PC-3 (cell line): ENCODE data around the gene ZGRF1. TPM values are rescaled to one million over a fixed set of nuclear protein-coding genes. Genes with fewer than 3 reads are reported as not detected.

Experiments
- ATAC-seq: fragments of 200-7000 bp; cut with Tn5 transposase; 2 replicates; pipeline ENCODE4 v1.9.1; 2020; ENCODE audit warnings: mild to moderate bottlenecking, moderate library complexity
- BruUV-seq: library from RNA; stranded (reverse); fragments of 400-500 nt; replicated peaks from 2 replicates; lab custom pipeline; 2021; lab: Mats Ljungman, UMichigan
- CTCF ChIA-PET: fragments of 300-600 bp; sonication (Branson Sonifier 250); formaldehyde crosslinking; loops from one replicate; lab custom pipeline; 2022; ENCODE audit warnings: antibody characterized with exemption; lab: Charles Lee
- POLR2A ChIA-PET: fragments of 300-600 bp; sonication (Branson Sonifier 250); formaldehyde crosslinking; loops from one replicate; lab custom pipeline; 2022; ENCODE audit warnings: antibody characterized with exemption; ENCODE audit not compliant: unreplicated experiment; lab: Charles Lee
- DNase-seq: peaks from one replicate; pipeline ENCODE4 v3.0.0-alpha.2; 2015
- H2AFZ ChIP-seq: fragments of 300-600 bp; sonication (generic); 2 replicates; pipeline ENCODE4 v1.6.0; 2016; ENCODE audit warnings: antibody characterized with exemption, low read length
- H3F3A ChIP-seq: fragments of 300-600 bp; sonication (generic); one replicate; pipeline ENCODE4 v1.6.0; 2017; ENCODE audit warnings: antibody characterized with exemption, low read length, control low read depth, mild to moderate bottlenecking; ENCODE audit not compliant: unreplicated experiment
- H3K27ac ChIP-seq: fragments of 300-600 bp; sonication (generic); 2 replicates; pipeline ENCODE4 v1.5.1; 2016; ENCODE audit warnings: mild to moderate bottlenecking, low read length
- H3K27me3 ChIP-seq: fragments of 300-600 bp; sonication (generic); 2 replicates; pipeline ENCODE4 v1.6.1; 2016; ENCODE audit warnings: low read length, mixed read lengths
- H3K36me3 ChIP-seq: fragments of 300-600 bp; sonication (generic); 2 replicates; pipeline ENCODE4 v1.6.1; 2016; ENCODE audit warnings: low read depth, mixed run types, low read length, mixed read lengths
- H3K4me1 ChIP-seq: fragments of 300-600 bp; sonication (generic); 2 replicates; pipeline ENCODE4 v1.5.1; 2016; ENCODE audit warnings: low read length; ENCODE audit not compliant: insufficient read depth
- H3K4me2 ChIP-seq: fragments of 300-600 bp; sonication (generic); 2 replicates; pipeline ENCODE4 v1.6.0; 2016; ENCODE audit warnings: low read length
- H3K4me3 ChIP-seq: fragments of 300-600 bp; sonication (generic); 2 replicates; pipeline ENCODE4 v1.5.1; 2016; ENCODE audit warnings: mild to moderate bottlenecking, low read length, mixed read lengths
- H3K79me2 ChIP-seq: fragments of 300-600 bp; sonication (generic); 2 replicates; pipeline ENCODE4 v1.6.1; 2017; ENCODE audit warnings: low read length, mixed read lengths
- H3K9ac ChIP-seq: fragments of 300-600 bp; sonication (generic); 2 replicates; pipeline ENCODE4 v1.6.0; 2016; ENCODE audit warnings: mild to moderate bottlenecking, low read length
- H3K9me2 ChIP-seq: fragments of 300-600 bp; sonication (generic); replicated peaks from 2 replicates; pipeline ENCODE4 v1.6.1; 2016; ENCODE audit warnings: mixed run types, low read length, mixed read lengths
- H3K9me3 ChIP-seq: fragments of 300-600 bp; sonication (generic); 2 replicates; pipeline ENCODE4 v1.6.1; 2016; ENCODE audit warnings: low read length, mixed read lengths
- H4K20me1 ChIP-seq: fragments of 300-600 bp; sonication (generic); 2 replicates; pipeline ENCODE4 v1.6.1; 2016; ENCODE audit warnings: low read length, mixed read lengths
- EZH2 ChIP-seq: fragments of 300-600 bp; sonication (generic); IDR thresholded peaks from one replicate; pipeline ENCODE4 v1.6.1; 2017; ENCODE audit warnings: antibody characterized with exemption, mild to moderate bottlenecking, low read length; ENCODE audit not compliant: unreplicated experiment
- EZH2phosphoT487 ChIP-seq: fragments of 300-600 bp; sonication (generic); IDR thresholded peaks from 2 replicates; pipeline ENCODE4 v1.6.1; 2018; ENCODE audit warnings: mild to moderate bottlenecking, antibody characterized with exemption, low read length, borderline replicate concordance
- intact Hi-C: fragments of 100-400 bp; cut with micrococcal nuclease; formaldehyde crosslinking; loops from 2 replicates; pipeline ENCODE4 v1.9.0; 2023
- total RNA-seq: library from RNA; depleted of rRNA; stranded (reverse); fragments of >200 nt; gene quantifications from 2 replicates; pipeline ENCODE4 v1.2.3, GENCODE V29; 2014
- TF ChIP-seq, protein P1 (sequence below): fragments of 300-600 bp; sonication (generic); conservative IDR thresholded peaks from 2 replicates; pipeline ENCODE4 v1.5.1; 2017; ENCODE audit warnings: antibody characterized with exemption, low read depth, mild to moderate bottlenecking, low read length

ZGRF1 gene
- total RNA-seq, 1 experiment from 2014 or later, result 7.3 TPM

GRCh38 chr4:112677519-112678091 is 40.9 kb upstream of the ZGRF1 start:
- no peaks in the 10 kb centered on the region for H3K27me3 ChIP-seq
- TF ChIP-seq, protein P1, sequence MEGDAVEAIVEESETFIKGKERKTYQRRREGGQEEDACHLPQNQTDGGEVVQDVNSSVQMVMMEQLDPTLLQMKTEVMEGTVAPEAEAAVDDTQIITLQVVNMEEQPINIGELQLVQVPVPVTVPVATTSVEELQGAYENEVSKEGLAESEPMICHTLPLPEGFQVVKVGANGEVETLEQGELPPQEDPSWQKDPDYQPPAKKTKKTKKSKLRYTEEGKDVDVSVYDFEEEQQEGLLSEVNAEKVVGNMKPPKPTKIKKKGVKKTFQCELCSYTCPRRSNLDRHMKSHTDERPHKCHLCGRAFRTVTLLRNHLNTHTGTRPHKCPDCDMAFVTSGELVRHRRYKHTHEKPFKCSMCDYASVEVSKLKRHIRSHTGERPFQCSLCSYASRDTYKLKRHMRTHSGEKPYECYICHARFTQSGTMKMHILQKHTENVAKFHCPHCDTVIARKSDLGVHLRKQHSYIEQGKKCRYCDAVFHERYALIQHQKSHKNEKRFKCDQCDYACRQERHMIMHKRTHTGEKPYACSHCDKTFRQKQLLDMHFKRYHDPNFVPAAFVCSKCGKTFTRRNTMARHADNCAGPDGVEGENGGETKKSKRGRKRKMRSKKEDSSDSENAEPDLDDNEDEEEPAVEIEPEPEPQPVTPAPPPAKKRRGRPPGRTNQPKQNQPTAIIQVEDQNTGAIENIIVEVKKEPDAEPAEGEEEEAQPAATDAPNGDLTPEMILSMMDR, result no peak
- TF ChIP-seq EZH2 (no peak), EZH2phosphoT487 (no peak)
- H3K4me3 ChIP-seq, result no peak overlapping the region
- DNase-seq, result no peak
- H4K20me1 ChIP-seq, result no peaks in the 10 kb centered on the region
- no peaks in the 10 kb centered on the region for H3K9me3 ChIP-seq
- POLR2A ChIA-PET, result no interaction called here
- no peaks in the 10 kb centered on the region for H3K9me2 ChIP-seq
- intact Hi-C loops, result no loop called here
- no peak overlapping the region for H3K4me2 ChIP-seq
- H3K27ac ChIP-seq, result no peak overlapping the region
- ATAC-seq, result no peak
- no TSS peak for BruUV-seq
- no peaks in the 10 kb centered on the region for H3K36me3 ChIP-seq
- H2AFZ ChIP-seq, result no peak overlapping the region
- CTCF ChIA-PET, result no interaction called here
- H3K79me2 ChIP-seq, result no peaks in the 10 kb centered on the region
- no peaks in the 10 kb centered on the region for H3K4me1 ChIP-seq
- H3K9ac ChIP-seq, result no peak overlapping the region
- no peaks in the 10 kb centered on the region for H3F3A ChIP-seq

DNA sequence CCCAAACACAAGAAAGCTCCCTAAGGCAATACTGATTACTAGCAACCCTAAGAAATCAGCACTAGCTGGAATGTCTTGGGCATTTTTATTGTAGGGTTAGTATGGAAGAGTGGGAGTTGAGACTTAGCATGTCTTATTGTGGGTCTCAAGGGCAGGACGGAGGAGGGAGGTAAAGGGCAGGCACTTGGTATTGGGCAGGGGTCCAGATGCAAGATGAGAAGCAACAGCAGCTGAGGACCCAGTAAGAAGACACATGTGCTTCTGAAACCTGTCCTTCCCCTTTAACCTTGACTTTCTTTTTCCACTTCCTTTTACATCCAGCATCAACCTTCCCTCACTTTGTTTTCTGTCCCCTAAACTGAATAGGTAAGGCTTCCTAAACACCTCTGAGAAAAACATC is 37.7 kb upstream of the ZGRF1 start:
- Histone ChIP-seq H3K4me1 (no peaks in the 10 kb centered on the region), H3K9me3 (no peaks in the 10 kb centered on the region), H3K27me3 (no peaks in the 10 kb centered on the region), H2AFZ (no peak overlapping the region), H3K4me2 (no peak overlapping the region), H3K9ac (no peak overlapping the region), H3K9me2 (no peaks in the 10 kb centered on the region), H3K36me3 (no peaks in the 10 kb centered on the region), H3K27ac (no peak overlapping the region), H3F3A (no peaks in the 10 kb centered on the region), H3K79me2 (no peaks in the 10 kb centered on the region), H3K4me3 (no peak overlapping the region), H4K20me1 (no peaks in the 10 kb centered on the region)
- DNase-seq (no peak), ATAC-seq (no peak)
- ChIA-PET CTCF (no interaction called here), POLR2A (no interaction called here)
- intact Hi-C loops, result no loop called here
- TF ChIP-seq, protein P1, result no peak
- TF ChIP-seq EZH2 (no peak), EZH2phosphoT487 (no peak)
- no TSS peak for BruUV-seq

DNA sequence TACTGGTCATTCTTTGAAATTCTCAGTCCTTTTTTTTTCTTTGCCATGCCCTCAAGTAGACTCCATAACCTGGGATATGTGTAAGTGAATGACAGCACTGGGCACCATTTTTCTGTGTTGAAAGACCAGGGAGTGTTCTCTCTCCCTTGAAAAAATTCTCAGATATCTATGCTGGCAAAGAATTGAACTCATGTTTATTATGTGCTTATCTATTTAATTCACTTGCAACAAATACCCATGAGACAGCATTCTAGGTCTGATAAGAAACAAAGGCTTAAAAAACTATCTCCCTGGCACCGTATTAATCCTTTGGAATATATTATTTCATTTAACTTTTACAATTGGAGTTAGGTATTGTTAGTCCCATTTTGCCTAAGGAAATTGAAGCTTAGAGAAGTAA is 37.0 kb upstream of the ZGRF1 start:
- Histone ChIP-seq H3K4me2 (no peak overlapping the region), H3K4me1 (no peaks in the 10 kb centered on the region), H3K27ac (no peak overlapping the region), H3K36me3 (no peaks in the 10 kb centered on the region), H2AFZ (no peak overlapping the region), H3K9ac (no peak overlapping the region), H3K9me2 (no peaks in the 10 kb centered on the region), H4K20me1 (no peaks in the 10 kb centered on the region), H3K4me3 (no peak overlapping the region), H3K27me3 (no peaks in the 10 kb centered on the region), H3K79me2 (no peaks in the 10 kb centered on the region), H3K9me3 (no peaks in the 10 kb centered on the region), H3F3A (no peaks in the 10 kb centered on the region)
- CTCF ChIA-PET, result no interaction called here
- DNase-seq (no peak), ATAC-seq (no peak)
- POLR2A ChIA-PET, result no interaction called here
- TF ChIP-seq EZH2phosphoT487, result no peak
- TF ChIP-seq, protein P1, result no peak
- no peak for TF ChIP-seq EZH2
- intact Hi-C loops, result no loop called here
- BruUV-seq, result no TSS peak
